Activated CD4-positive, CD25-positive, alpha-beta regulatory T cell treated with anti-CD3 and anti-CD28 coated beads, Interleukin-2, amount 50 U/mL, for 24 hours (primary cell): ENCODE data around the gene CYFIP1.

Experiments used
- ATAC-seq, 2 donors: fragments of 150-1000 bp; cut with Tn5 transposase; one replicate each; pipeline ENCODE4 v1.10.0; 2021; ENCODE audit warnings: mild to moderate bottlenecking in 1 of 2, moderate library complexity in 1 of 2

Gene CYFIP1

GRCh38 chr15:22967084-22967770, 12.9 kb downstream of the CYFIP1 start:
- no peak for ATAC-seq

GRCh38 chr15:22966321-22967083, 13.7 kb downstream of the CYFIP1 start:
- ATAC-seq, result no peak

- no peak for ATAC-seq
Observed at GRCh38 chr15:22963641-22964040, 16.5 kb downstream of the CYFIP1 start.

- ATAC-seq, result no peak
Observed at GRCh38 chr15:22962611-22963010, 17.6 kb downstream of the CYFIP1 start.

GRCh38 chr15:22961762-22962161, 18.4 kb downstream of the CYFIP1 start:
- ATAC-seq, result no peak

- no peak for ATAC-seq
Observed at GRCh38 chr15:22960556-22960955, 19.6 kb downstream of the CYFIP1 start.

- ATAC-seq, result no peak
Observed at GRCh38 chr15:22960126-22960525, 20.0 kb downstream of the CYFIP1 start.

- no peak for ATAC-seq
Observed at GRCh38 chr15:22959321-22960101, 20.7 kb downstream of the CYFIP1 start.

GRCh38 chr15:22958487-22959280, 21.5 kb downstream of the CYFIP1 start:
- ATAC-seq, result no peak

GRCh38 chr15:22956978-22957260, 23.2 kb downstream of the CYFIP1 start:
- no peak for ATAC-seq

- ATAC-seq, result no peak
Observed at GRCh38 chr15:22956257-22956977, 23.8 kb downstream of the CYFIP1 start.

GRCh38 chr15:22955544-22956119, 24.5 kb downstream of the CYFIP1 start:
- ATAC-seq, result no peak

- no peak for ATAC-seq
Observed at GRCh38 chr15:22954798-22955543, 25.2 kb downstream of the CYFIP1 start.

GRCh38 chr15:22954326-22954725, 25.8 kb downstream of the CYFIP1 start:
- no peak for ATAC-seq

- no peak for ATAC-seq
Observed at GRCh38 chr15:22952796-22953579, 27.2 kb downstream of the CYFIP1 start.

- no peak for ATAC-seq
Observed at GRCh38 chr15:22951381-22952280, 28.5 kb downstream of the CYFIP1 start.

- ATAC-seq, result no peak
Observed at GRCh38 chr15:22951031-22951380, 29.2 kb downstream of the CYFIP1 start.

GRCh38 chr15:22950256-22950990, 29.7 kb downstream of the CYFIP1 start:
- no peak for ATAC-seq
